HCT116 (cell line): ENCODE results near the gene RCSD1. TPM values are rescaled to one million over a fixed set of nuclear protein-coding genes. Genes with fewer than 3 reads are reported as not detected.

Experiments used
- ATAC-seq: fragments of 200-7000 bp; cut with Tn5 transposase; 2 replicates; pipeline ENCODE4 v1.9.1; 2020; ENCODE audit warnings: mild to moderate bottlenecking, moderate library complexity
- BruUV-seq: library from RNA; stranded (reverse); fragments of 400-500 nt; replicated peaks from 2 replicates; lab custom pipeline; 2021; lab: Mats Ljungman, UMichigan
- CTCF ChIA-PET: fragments of 300-600 bp; sonication (Branson Sonifier 250); formaldehyde crosslinking; loops from one replicate; lab custom pipeline; 2021; ENCODE audit warnings: antibody characterized with exemption; lab: Charles Lee
- POLR2A ChIA-PET: fragments of 300-600, 350-600 bp; sonication (Branson Sonifier 250); formaldehyde crosslinking; loops from one replicate; lab custom pipeline; 2021; ENCODE audit warnings: antibody characterized with exemption; lab: Charles Lee
- RAD21 ChIA-PET, 2 experiments: fragments of 300-600 bp; sonication (Branson Sonifier 250); formaldehyde crosslinking; loops; one replicate each; lab custom pipeline; 2023; ENCODE audit warnings: low total read pairs in 2 of 2; ENCODE audit not compliant: uncharacterized antibody in 2 of 2, unreplicated experiment in 2 of 2, low non-redundant PET in 1 of 2; lab: Charles Lee
- DNase-seq: peaks from one replicate; pipeline ENCODE4 v3.0.0-alpha.2; 2010; ENCODE audit warnings: low read depth, low spot score
- H2AFZ ChIP-seq: fragments of 200-600 bp; shearing (Covaris generic), sonication (generic); 2 replicates; pipeline ENCODE4 v1.6.1; 2017; ENCODE audit warnings: low read depth, mixed run types, mixed read lengths, antibody characterized with exemption, low read length; ENCODE audit not compliant: poor library complexity, severe bottlenecking
- H3K27ac ChIP-seq: 2 replicates; pipeline ENCODE4 v1.5.1; 2012; ENCODE audit warnings: low read depth, low read length
- H3K27me3 ChIP-seq: fragments of 200-600 bp; sonication (generic); 2 replicates; pipeline ENCODE4 v1.6.1; 2016; ENCODE audit warnings: mixed run types, low read length, mixed read lengths; ENCODE audit not compliant: insufficient read depth
- H3K36me3 ChIP-seq, 2 experiments: fragments of 200-500 bp in 1 of 2; fragments of 200-600 bp in 1 of 2; sonication (Bioruptor generic) in 1 of 2; sonication (generic) in 1 of 2; 2 replicates each; pipeline versions ENCODE4 v1.5.1 to v1.6.1; 2014 to 2016; ENCODE audit warnings: low read length in 2 of 2, inconsistent platforms in 1 of 2, mixed read lengths in 1 of 2, mixed run types in 1 of 2; ENCODE audit not compliant: insufficient read depth in 2 of 2, control insufficient read depth in 1 of 2
- H3K4me1 ChIP-seq, 2 experiments: fragments of 200-600 bp in 1 of 2; sonication (generic) in 1 of 2; 2 replicates each; pipeline versions ENCODE4 v1.5.1 to v1.6.1; 2012 to 2017; ENCODE audit warnings: low read length in 2 of 2, inconsistent platforms in 1 of 2, mild to moderate bottlenecking in 1 of 2, mixed read lengths in 1 of 2, mixed run types in 1 of 2, moderate library complexity in 1 of 2; ENCODE audit not compliant: insufficient read depth in 2 of 2, control insufficient read depth in 1 of 2
- H3K4me2 ChIP-seq: fragments of 200-600 bp; sonication (generic); 2 replicates; pipeline ENCODE4 v1.6.1; 2017; ENCODE audit warnings: mixed run types, low read length, mixed read lengths
- H3K4me3 ChIP-seq, 2 experiments: fragments of 200-600 bp in 1 of 2; sonication (generic) in 1 of 2; replicated peaks in 1 of 2; 2 replicates each; pipeline ENCODE4 v1.5.1; 2011 to 2016; ENCODE audit warnings: low read length in 2 of 2, control low read depth in 1 of 2, low read depth in 1 of 2, mild to moderate bottlenecking in 1 of 2, mixed read lengths in 1 of 2, mixed run types in 1 of 2
- H3K79me2 ChIP-seq: fragments of 200-600 bp; sonication (generic); 2 replicates; pipeline ENCODE4 v1.6.1; 2017; ENCODE audit warnings: mild to moderate bottlenecking, mixed run types, low read length, moderate library complexity, mixed read lengths; ENCODE audit not compliant: insufficient read depth
- H3K9ac ChIP-seq: fragments of 200-600 bp; sonication (generic); 2 replicates; pipeline ENCODE4 v1.6.1; 2016; ENCODE audit warnings: low read length, mixed read lengths
- H3K9me2 ChIP-seq: fragments of 200-600 bp; sonication (generic), shearing (Covaris generic); 2 replicates; pipeline ENCODE4 v1.6.1; 2017; ENCODE audit warnings: mixed run types, mild to moderate bottlenecking, moderate library complexity; ENCODE audit not compliant: insufficient read depth
- H3K9me3 ChIP-seq, 2 experiments: fragments of 200-500 bp in 1 of 2; fragments of 200-600 bp in 1 of 2; sonication (Bioruptor generic) in 1 of 2; sonication (generic) in 1 of 2; 2 replicates each; pipeline ENCODE4 v1.6.1; 2014 to 2017; ENCODE audit warnings: low read length in 2 of 2, mixed read lengths in 2 of 2, inconsistent platforms in 1 of 2, low read depth in 1 of 2, mild to moderate bottlenecking in 1 of 2, mixed run types in 1 of 2, moderate library complexity in 1 of 2; ENCODE audit not compliant: control insufficient read depth in 1 of 2, insufficient read depth in 1 of 2
- H4K20me1 ChIP-seq: fragments of 200-600 bp; sonication (generic), shearing (Covaris generic); 2 replicates; pipeline ENCODE4 v1.6.1; 2017; ENCODE audit warnings: mixed run types, mild to moderate bottlenecking, moderate library complexity; ENCODE audit not compliant: insufficient read depth
- ATF3 ChIP-seq: IDR thresholded peaks from 2 replicates; pipeline ENCODE4 v1.6.1; 2012
- CBX3 ChIP-seq: IDR thresholded peaks from 2 replicates; pipeline ENCODE4 v1.6.1; 2012; ENCODE audit warnings: low read depth
- CEBPB ChIP-seq: IDR thresholded peaks from 2 replicates; pipeline ENCODE4 v1.6.1; 2012; ENCODE audit warnings: low read depth
- EGR1 ChIP-seq: IDR thresholded peaks from 2 replicates; pipeline ENCODE4 v1.6.1; 2012; ENCODE audit warnings: low read depth
- ELF1 ChIP-seq: IDR thresholded peaks from 2 replicates; pipeline ENCODE4 v1.6.1; 2012; ENCODE audit warnings: low read depth, borderline replicate concordance
- EZH2 ChIP-seq: fragments of 200-600 bp; sonication (generic); IDR thresholded peaks from 2 replicates; pipeline ENCODE4 v1.6.1; 2017; ENCODE audit warnings: antibody characterized with exemption, mixed run types
- EZH2phosphoT487 ChIP-seq: fragments of 200-600 bp; IDR thresholded peaks from 2 replicates; pipeline ENCODE4 v1.6.1; 2018; ENCODE audit warnings: antibody characterized with exemption, borderline replicate concordance
- FOSL1 ChIP-seq: IDR thresholded peaks from 2 replicates; pipeline ENCODE4 v1.6.1; 2012; ENCODE audit warnings: low read depth
- JUND ChIP-seq: IDR thresholded peaks from 2 replicates; pipeline ENCODE4 v1.6.1; 2012
- MAX ChIP-seq: IDR thresholded peaks from 2 replicates; pipeline ENCODE4 v1.6.1; 2012
- REST ChIP-seq: IDR thresholded peaks from 2 replicates; pipeline ENCODE4 v1.6.1; 2012; ENCODE audit warnings: low read depth
- SIN3A ChIP-seq: IDR thresholded peaks from 2 replicates; pipeline ENCODE4 v1.6.1; 2012; ENCODE audit warnings: low read depth
- SP1 ChIP-seq: IDR thresholded peaks from 2 replicates; pipeline ENCODE4 v1.6.1; 2012; ENCODE audit warnings: low read depth
- YY1 ChIP-seq: IDR thresholded peaks from 2 replicates; pipeline ENCODE4 v1.6.1; 2011; ENCODE audit warnings: low read length, low read depth, moderate library complexity, mild to moderate bottlenecking; ENCODE audit not compliant: insufficient replicate concordance; ENCODE audit errors: extremely low read depth
- intact Hi-C: fragments of 100-400 bp; cut with micrococcal nuclease; formaldehyde crosslinking; loops from 2 replicates; pipeline ENCODE4 v1.10.0; 2022
- total RNA-seq: library from RNA; stranded (reverse); gene quantifications from one replicate; pipeline ENCODE4 v1.2.1, GENCODE V29; 2021; ENCODE audit not compliant: unreplicated experiment
- TF ChIP-seq, protein P1 (sequence below): IDR thresholded peaks from 2 replicates; pipeline ENCODE4 v1.6.1; 2011; ENCODE audit warnings: mild to moderate bottlenecking, low read length, moderate library complexity; ENCODE audit not compliant: insufficient replicate concordance; ENCODE audit errors: extremely low read depth

RCSD1 gene
- total RNA-seq, 1 experiment from 2014 or later = 0.15 TPM

- Histone ChIP-seq H3K4me3 (peak overlapping the region; percentile 52 to 58), H3K27me3 (no peaks in the 10 kb centered on the region), H3K4me1 (peaks cover 14 to 35% of the 10 kb centered on the region in 2 experiments), H3K79me2 (no peaks in the 10 kb centered on the region), H3K9ac (peak overlapping the region; percentile 44), H2AFZ (peak overlapping the region; percentile 100), H3K9me2 (no peaks in the 10 kb centered on the region), H3K4me2 (peak overlapping the region; percentile 93), H3K9me3 (no peaks in the 10 kb centered on the region), H3K36me3 (no peaks in the 10 kb centered on the region), H3K27ac (peak overlapping the region; percentile 47; the same call in 1 of the 2 replicates), H4K20me1 (no peaks in the 10 kb centered on the region)
- ChIA-PET RAD21 (no interaction called here), CTCF (interaction anchor here (0.7 to 1.5 kb wide), 5 partner anchors 33 to 738 kb away, joined by 3 to 11 read pairs (median 3); no protein-coding TSS in a partner anchor), POLR2A (interaction anchor here (0.7 kb wide), 2 partner anchors 114 to 220 kb away, joined by 3 to 4 read pairs; no protein-coding TSS in a partner anchor)
- intact Hi-C loops = loop anchor here (1.0 to 2.0 kb wide), 2 partner anchors 221 to 366 kb away; partner anchors contain the start of genes DCAF6 and MPC2
- TF ChIP-seq ATF3 (no peak), CEBPB (no peak), ELF1 (no peak), SP1 (no peak), FOSL1 (no peak), EGR1 (no peak), EZH2 (no peak), EZH2phosphoT487 (no peak), SIN3A (no peak), REST (no peak), MAX (no peak), CBX3 (no peak), YY1 (no peak), JUND (no peak)
- TF ChIP-seq, protein P1, sequence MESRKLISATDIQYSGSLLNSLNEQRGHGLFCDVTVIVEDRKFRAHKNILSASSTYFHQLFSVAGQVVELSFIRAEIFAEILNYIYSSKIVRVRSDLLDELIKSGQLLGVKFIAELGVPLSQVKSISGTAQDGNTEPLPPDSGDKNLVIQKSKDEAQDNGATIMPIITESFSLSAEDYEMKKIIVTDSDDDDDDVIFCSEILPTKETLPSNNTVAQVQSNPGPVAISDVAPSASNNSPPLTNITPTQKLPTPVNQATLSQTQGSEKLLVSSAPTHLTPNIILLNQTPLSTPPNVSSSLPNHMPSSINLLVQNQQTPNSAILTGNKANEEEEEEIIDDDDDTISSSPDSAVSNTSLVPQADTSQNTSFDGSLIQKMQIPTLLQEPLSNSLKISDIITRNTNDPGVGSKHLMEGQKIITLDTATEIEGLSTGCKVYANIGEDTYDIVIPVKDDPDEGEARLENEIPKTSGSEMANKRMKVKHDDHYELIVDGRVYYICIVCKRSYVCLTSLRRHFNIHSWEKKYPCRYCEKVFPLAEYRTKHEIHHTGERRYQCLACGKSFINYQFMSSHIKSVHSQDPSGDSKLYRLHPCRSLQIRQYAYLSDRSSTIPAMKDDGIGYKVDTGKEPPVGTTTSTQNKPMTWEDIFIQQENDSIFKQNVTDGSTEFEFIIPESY = no peak
- no peak for DNase-seq
- BruUV-seq = no TSS peak
- ATAC-seq = no peak
These were observed 85.9 kb downstream of the RCSD1 start for GRCh38 chr1:167716000-167716271.
